ENCODE measurements around the gene CABCOCO1. TPM values are rescaled to one million over a fixed set of nuclear protein-coding genes. Genes with fewer than 3 reads are reported as not detected.

Gene CABCOCO1, protein sequence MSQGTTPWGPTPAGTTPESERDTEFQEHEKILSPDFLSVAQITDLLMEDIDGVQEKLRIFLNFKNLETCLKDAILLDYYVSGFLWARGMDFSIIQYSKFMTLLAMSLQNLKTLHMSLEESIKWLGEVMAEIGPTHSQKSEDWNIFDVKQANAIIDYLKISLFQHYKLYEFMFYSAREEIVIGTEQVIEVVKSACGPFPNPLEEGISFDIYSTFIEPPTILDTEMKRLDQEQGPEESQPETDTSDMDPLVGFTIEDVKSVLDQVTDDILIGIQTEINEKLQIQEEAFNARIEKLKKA
- total RNA-seq = not detected
- polyA plus RNA-seq = not detected

DNA sequence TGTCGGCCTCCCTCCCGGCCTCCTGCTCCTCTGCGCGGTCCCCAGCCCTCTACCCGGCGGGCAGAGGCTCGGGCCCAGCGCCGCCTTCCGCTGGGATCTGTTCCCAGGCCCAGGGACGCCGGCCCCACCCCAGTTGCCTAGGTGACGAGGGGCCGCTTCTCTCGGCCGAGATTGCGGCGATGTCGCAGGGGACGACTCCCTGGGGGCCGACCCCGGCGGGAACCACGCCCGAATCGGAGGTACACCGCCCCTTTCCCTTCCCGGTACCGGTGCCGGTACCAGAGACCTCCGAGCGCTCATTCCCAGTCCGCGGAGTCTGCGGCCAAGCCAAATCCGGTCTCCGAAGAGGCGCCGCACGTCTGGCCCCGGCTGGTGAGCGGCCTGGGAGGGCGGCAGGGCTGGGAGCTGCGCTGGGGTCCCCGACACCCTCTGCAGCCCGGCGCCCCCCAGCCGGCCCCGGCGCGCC is at the start of gene CABCOCO1:
Gene CABCOCO1 (plus strand): TSS at position 136 of the 466 bp plus-strand sequence. CDS start 44 bp downstream, at position 180.
- ChIA-PET POLR2A (ENCODE audit: partially characterized antibody) (no interaction called here), CTCF (ENCODE audit: partially characterized antibody) (no interaction called here)
- H3K27me3 Mint-ChIP-seq = peaks cover 30 to 35% of the 10 kb centered on the region in 2 donors
- peaks cover 0 to 2% (median 0%) of the 10 kb centered on the region in 8 donors for H3K9me3 Mint-ChIP-seq
- intact Hi-C loops (cut with micrococcal nuclease) = no loop called here
- H3K4me1 Mint-ChIP-seq = peaks cover 0 to 5% (median 0%) of the 10 kb centered on the region in 4 donors
- Histone ChIP-seq H3K27me3 (ENCODE audit: insufficient read depth, low read length) (peaks cover 6% of the 10 kb centered on the region), H3K36me3 (ENCODE audit: insufficient read depth, low read length) (no peaks in the 10 kb centered on the region), H3K4me1 (ENCODE audit: insufficient read depth, low read length) (no peaks in the 10 kb centered on the region), H3K9me3 (ENCODE audit: control insufficient read depth in 1 of 2, low read length in 2 of 2) (no peaks in the 10 kb centered on the region), H3K4me3 (ENCODE audit: low read length in 2 of 2) (no peak within 1 kb of the TSS), H3K27ac (ENCODE audit: low read depth, low read length) (no peak within 1 kb of the TSS)
- no peaks in the 10 kb centered on the region for H3K36me3 Mint-ChIP-seq
- DNase-seq = no peak
- H3K4me3 Mint-ChIP-seq = peak within 1 kb of the TSS in 2 of 8 donors; percentile 8 to 58
- no peak within 1 kb of the TSS for H3K27ac Mint-ChIP-seq

DNA sequence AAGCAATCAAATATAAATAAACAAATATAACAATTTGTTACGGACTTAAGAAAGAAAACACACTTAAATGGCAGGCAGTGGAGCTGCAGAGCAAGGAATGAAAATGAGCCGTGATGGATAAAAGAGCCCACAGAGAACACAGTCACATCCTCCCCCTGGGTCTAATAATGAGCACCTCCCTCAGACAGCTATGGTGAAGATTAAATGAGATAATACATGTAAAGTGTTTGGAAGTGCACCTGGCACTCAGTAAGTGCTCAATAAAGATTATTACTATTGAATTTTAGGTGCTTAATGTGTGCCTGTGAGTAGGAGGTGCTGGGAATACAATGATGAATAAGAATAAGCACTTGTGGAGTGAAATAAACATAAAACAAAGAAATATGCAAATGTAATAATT is 49.1 kb upstream of the CABCOCO1 start:
- Mint-ChIP-seq H3K27ac (no peak overlapping the region), H3K9me3 (peaks cover 0 to 2% (median 0%) of the 10 kb centered on the region in 8 donors)

DNA sequence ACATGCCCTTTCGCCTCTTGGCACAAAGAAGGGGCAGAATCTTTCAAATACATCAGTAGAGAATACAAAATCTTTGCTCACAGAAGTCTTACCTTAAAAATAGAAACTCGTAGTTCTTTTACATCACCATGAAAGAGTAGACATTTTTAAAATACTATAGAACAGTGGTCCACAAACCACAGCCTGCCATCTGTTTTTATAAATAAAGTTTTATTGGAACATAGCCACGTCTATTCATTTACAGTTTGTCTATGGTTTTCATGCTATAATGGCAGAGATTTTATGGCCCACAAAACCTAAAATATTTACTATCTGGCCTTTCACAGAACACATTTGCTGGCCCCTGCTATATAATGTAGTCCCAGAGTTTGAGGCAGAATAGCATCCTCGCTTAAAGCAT is 46.1 kb upstream of the CABCOCO1 start:
- no peak overlapping the region for H3K27ac Mint-ChIP-seq

More for the DNA sequence above, 49.1 kb upstream of the CABCOCO1 start:
- no peak for DNase-seq
- H3K27ac ChIP-seq (ENCODE audit: low read depth, low read length) = no peak overlapping the region
- no peak overlapping the region for H3K4me3 ChIP-seq (ENCODE audit: low read length in 2 of 2)
- H3K36me3 ChIP-seq (ENCODE audit: insufficient read depth, low read length) = no peaks in the 10 kb centered on the region
- Mint-ChIP-seq H3K4me1 (no peaks in the 10 kb centered on the region), H3K4me3 (no peak overlapping the region), H3K36me3 (no peaks in the 10 kb centered on the region), H3K27me3 (peaks cover 4% of the 10 kb centered on the region in 2 donors)
- intact Hi-C loops (cut with micrococcal nuclease) = no loop called here
- no peaks in the 10 kb centered on the region for H3K27me3 ChIP-seq (ENCODE audit: insufficient read depth, low read length)
- ChIA-PET CTCF (ENCODE audit: partially characterized antibody) (no interaction called here), POLR2A (ENCODE audit: partially characterized antibody) (no interaction called here)
- H3K9me3 ChIP-seq (ENCODE audit: control insufficient read depth in 1 of 2, low read length in 2 of 2) = no peaks in the 10 kb centered on the region
- H3K4me1 ChIP-seq (ENCODE audit: insufficient read depth, low read length) = no peaks in the 10 kb centered on the region

DNA sequence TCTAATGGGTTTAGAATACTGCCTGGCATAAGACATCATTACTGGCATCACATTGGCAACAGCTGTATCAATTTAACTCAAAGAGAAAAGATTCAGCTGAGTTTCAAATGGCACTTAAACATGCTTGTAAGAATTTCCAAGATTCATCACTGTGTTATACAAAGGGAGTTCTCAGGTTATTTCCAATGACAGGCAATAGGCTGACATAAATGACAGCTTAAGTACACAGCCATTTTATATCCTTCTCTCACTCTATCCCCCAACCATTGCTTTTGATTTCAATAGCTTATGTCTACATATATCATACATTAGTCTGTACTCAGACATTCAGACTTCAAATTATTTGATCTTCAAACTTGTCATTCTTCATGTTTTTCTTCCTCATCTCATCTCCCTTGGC is 45.5 kb upstream of the CABCOCO1 start:
- intact Hi-C loops (cut with micrococcal nuclease) = no loop called here
- H3K27ac Mint-ChIP-seq = no peak overlapping the region
- peaks cover 2 to 11% of the 10 kb centered on the region in 2 donors for H3K27me3 Mint-ChIP-seq
- CTCF ChIA-PET (ENCODE audit: partially characterized antibody) = interaction anchor here (1.2 kb wide), 1 partner anchor 8 kb away, joined by 3 read pairs; no protein-coding TSS in a partner anchor
- Histone ChIP-seq H3K27ac (ENCODE audit: low read depth, low read length) (no peak overlapping the region), H3K36me3 (ENCODE audit: insufficient read depth, low read length) (no peaks in the 10 kb centered on the region), H3K4me3 (ENCODE audit: low read length in 2 of 2) (no peak overlapping the region), H3K27me3 (ENCODE audit: insufficient read depth, low read length) (no peaks in the 10 kb centered on the region), H3K4me1 (ENCODE audit: insufficient read depth, low read length) (no peaks in the 10 kb centered on the region), H3K9me3 (ENCODE audit: control insufficient read depth in 1 of 2, low read length in 2 of 2) (no peaks in the 10 kb centered on the region)
- H3K4me3 Mint-ChIP-seq = no peak overlapping the region
- H3K36me3 Mint-ChIP-seq = no peaks in the 10 kb centered on the region
- POLR2A ChIA-PET (ENCODE audit: partially characterized antibody) = no interaction called here
- no peaks in the 10 kb centered on the region for H3K9me3 Mint-ChIP-seq
- DNase-seq = no peak
- no peaks in the 10 kb centered on the region for H3K4me1 Mint-ChIP-seq

More for the DNA sequence above, 46.1 kb upstream of the CABCOCO1 start:
- no peaks in the 10 kb centered on the region for H3K4me1 Mint-ChIP-seq
- Histone ChIP-seq H3K4me3 (ENCODE audit: low read length in 2 of 2) (no peak overlapping the region), H3K4me1 (ENCODE audit: insufficient read depth, low read length) (no peaks in the 10 kb centered on the region), H3K27me3 (ENCODE audit: insufficient read depth, low read length) (no peaks in the 10 kb centered on the region), H3K36me3 (ENCODE audit: insufficient read depth, low read length) (no peaks in the 10 kb centered on the region), H3K9me3 (ENCODE audit: control insufficient read depth in 1 of 2, low read length in 2 of 2) (no peaks in the 10 kb centered on the region), H3K27ac (ENCODE audit: low read depth, low read length) (no peak overlapping the region)
- ChIA-PET CTCF (ENCODE audit: partially characterized antibody) (no interaction called here), POLR2A (ENCODE audit: partially characterized antibody) (no interaction called here)
- no peaks in the 10 kb centered on the region for H3K9me3 Mint-ChIP-seq
- no peaks in the 10 kb centered on the region for H3K36me3 Mint-ChIP-seq
- DNase-seq = no peak
- intact Hi-C loops (cut with micrococcal nuclease) = no loop called here
- H3K27me3 Mint-ChIP-seq = peaks cover 2 to 8% of the 10 kb centered on the region in 2 donors
- no peak overlapping the region for H3K4me3 Mint-ChIP-seq

DNA sequence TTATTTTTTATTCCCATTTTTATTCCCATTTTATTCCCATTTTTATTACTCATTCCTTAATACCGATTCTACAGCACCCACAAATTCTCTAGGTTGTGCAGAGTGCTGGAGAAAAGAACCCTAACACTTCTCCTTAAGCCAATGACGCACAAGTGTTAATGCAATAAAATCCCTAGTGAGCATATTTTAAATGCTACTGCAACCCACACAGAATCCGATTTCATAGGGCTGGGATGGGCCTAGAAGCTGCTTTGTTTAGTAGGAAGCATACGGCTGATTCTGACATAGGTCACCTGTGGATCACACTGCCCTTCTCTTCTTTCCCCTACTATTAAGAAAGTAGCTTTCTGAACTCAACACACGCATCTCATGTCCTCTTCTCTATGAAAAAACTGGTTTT is 45.1 kb upstream of the CABCOCO1 start:
- no peaks in the 10 kb centered on the region for H3K27me3 ChIP-seq (ENCODE audit: insufficient read depth, low read length)
- ChIA-PET POLR2A (ENCODE audit: partially characterized antibody) (no interaction called here), CTCF (ENCODE audit: partially characterized antibody) (interaction anchor here (1.2 kb wide), 1 partner anchor 9 kb away, joined by 3 read pairs; no protein-coding TSS in a partner anchor)
- H3K4me3 Mint-ChIP-seq = no peak overlapping the region
- no peaks in the 10 kb centered on the region for H3K4me1 ChIP-seq (ENCODE audit: insufficient read depth, low read length)
- H3K36me3 Mint-ChIP-seq = no peaks in the 10 kb centered on the region
- intact Hi-C loops (cut with micrococcal nuclease) = no loop called here
- peaks cover 0 to 11% of the 10 kb centered on the region in 2 donors for H3K27me3 Mint-ChIP-seq
- no peaks in the 10 kb centered on the region for H3K4me1 Mint-ChIP-seq
- H3K9me3 ChIP-seq (ENCODE audit: control insufficient read depth in 1 of 2, low read length in 2 of 2) = no peaks in the 10 kb centered on the region
- no peak overlapping the region for H3K4me3 ChIP-seq (ENCODE audit: low read length in 2 of 2)
- H3K9me3 Mint-ChIP-seq = no peaks in the 10 kb centered on the region
- H3K27ac Mint-ChIP-seq = no peak overlapping the region
- no peak for DNase-seq
- H3K36me3 ChIP-seq (ENCODE audit: insufficient read depth, low read length) = no peaks in the 10 kb centered on the region
- no peak overlapping the region for H3K27ac ChIP-seq (ENCODE audit: low read depth, low read length)

DNA sequence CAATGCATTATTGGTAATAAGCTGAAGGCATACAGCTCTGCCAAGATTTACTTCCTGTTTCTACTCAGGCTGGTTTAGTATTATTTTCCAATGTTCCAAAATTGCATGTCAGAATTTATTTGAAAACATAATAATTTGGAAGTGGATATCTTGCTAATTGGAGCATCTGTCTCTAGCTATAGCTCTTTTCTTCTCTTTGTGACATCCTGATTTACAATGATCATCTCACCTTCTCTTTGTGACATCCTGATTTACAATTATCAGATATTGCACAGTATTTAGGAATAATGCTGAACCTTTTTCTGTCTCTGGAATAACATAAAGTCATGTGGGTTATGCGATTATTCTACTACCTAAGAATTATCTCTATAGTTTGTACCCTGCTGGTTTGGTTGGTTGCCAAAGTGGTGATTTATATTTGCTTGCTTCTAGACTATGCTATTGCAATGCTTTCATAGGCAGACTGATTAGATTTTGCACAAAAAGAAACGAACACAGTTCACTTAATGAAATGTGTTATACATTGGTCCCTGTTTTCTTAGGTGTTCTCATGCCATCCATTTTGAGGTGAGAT is 44.3 kb upstream of the CABCOCO1 start:
- intact Hi-C loops (cut with micrococcal nuclease) = no loop called here
- Histone ChIP-seq H3K27me3 (ENCODE audit: insufficient read depth, low read length) (no peaks in the 10 kb centered on the region), H3K9me3 (ENCODE audit: control insufficient read depth in 1 of 2, low read length in 2 of 2) (no peaks in the 10 kb centered on the region), H3K27ac (ENCODE audit: low read depth, low read length) (no peak overlapping the region), H3K36me3 (ENCODE audit: insufficient read depth, low read length) (no peaks in the 10 kb centered on the region), H3K4me3 (ENCODE audit: low read length in 2 of 2) (no peak overlapping the region), H3K4me1 (ENCODE audit: insufficient read depth, low read length) (no peaks in the 10 kb centered on the region)
- H3K27me3 Mint-ChIP-seq = peaks cover 0 to 17% of the 10 kb centered on the region in 2 donors
- no peak overlapping the region for H3K27ac Mint-ChIP-seq
- H3K9me3 Mint-ChIP-seq = no peaks in the 10 kb centered on the region
- H3K4me1 Mint-ChIP-seq = no peaks in the 10 kb centered on the region
- H3K4me3 Mint-ChIP-seq = no peak overlapping the region
- ChIA-PET CTCF (ENCODE audit: partially characterized antibody) (interaction anchor here (1.2 kb wide), 1 partner anchor 10 kb away, joined by 3 read pairs; no protein-coding TSS in a partner anchor), POLR2A (ENCODE audit: partially characterized antibody) (no interaction called here)
- no peaks in the 10 kb centered on the region for H3K36me3 Mint-ChIP-seq
- no peak for DNase-seq

DNA sequence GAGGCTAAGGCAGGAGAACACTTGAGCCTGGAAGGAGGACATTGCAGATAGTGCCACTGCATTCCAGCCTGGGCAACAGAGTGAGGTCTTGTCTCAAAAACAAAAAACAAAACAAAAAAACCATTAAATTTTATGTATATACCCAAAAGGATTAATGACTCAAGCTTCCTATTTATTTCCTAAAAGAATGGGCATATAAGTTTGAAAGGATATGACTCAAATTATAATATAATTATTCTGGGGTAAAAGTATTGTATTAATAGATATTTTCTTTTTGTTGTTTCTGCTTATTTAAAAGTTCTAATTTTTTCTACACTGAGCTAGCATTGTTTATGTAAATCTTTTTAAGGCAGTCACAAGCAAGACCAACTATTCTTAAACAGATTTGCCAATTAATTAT is 42.2 kb upstream of the CABCOCO1 start:
- Histone ChIP-seq H3K4me3 (ENCODE audit: low read length in 2 of 2) (no peak overlapping the region), H3K36me3 (ENCODE audit: insufficient read depth, low read length) (no peaks in the 10 kb centered on the region), H3K4me1 (ENCODE audit: insufficient read depth, low read length) (no peaks in the 10 kb centered on the region), H3K9me3 (ENCODE audit: control insufficient read depth in 1 of 2, low read length in 2 of 2) (no peaks in the 10 kb centered on the region), H3K27ac (ENCODE audit: low read depth, low read length) (no peak overlapping the region), H3K27me3 (ENCODE audit: insufficient read depth, low read length) (no peaks in the 10 kb centered on the region)
- Mint-ChIP-seq H3K9me3 (peaks cover 0 to 1% (median 0%) of the 10 kb centered on the region in 8 donors), H3K4me1 (peaks cover 0 to 1% (median 0%) of the 10 kb centered on the region in 4 donors), H3K4me3 (no peak overlapping the region), H3K27me3 (peaks cover under 1 to 19% of the 10 kb centered on the region in 2 donors), H3K36me3 (no peaks in the 10 kb centered on the region), H3K27ac (no peak overlapping the region)
- ChIA-PET CTCF (ENCODE audit: partially characterized antibody) (no interaction called here), POLR2A (ENCODE audit: partially characterized antibody) (no interaction called here)
- no peak for DNase-seq
- intact Hi-C loops (cut with micrococcal nuclease) = no loop called here

Measured in CD4-positive, alpha-beta memory T cell (primary cell).